ENCODE results near the gene THBS4.

GRCh38 chr5:80127116-80127552 is 92.0 kb downstream of the THBS4 start:
- TF ChIP-seq POLR2A (IDR thresholded peaks at IDR 0.05; ENCODE audit: low read depth, low read length): no peak
- TF ChIP-seq PAX5 (IDR thresholded peaks at IDR 0.05; ENCODE audit: insufficient read depth, low read length, severe bottlenecking): no peak
- no peak for TF ChIP-seq TAF1 (IDR thresholded peaks at IDR 0.05; ENCODE audit: low read depth, low read length)
